H1 (cell line): ENCODE results near the gene NLK. TPM values are rescaled to one million over a fixed set of nuclear protein-coding genes. Genes with fewer than 3 reads are reported as not detected.

Experiments
- RNF2 ChIP-seq: fragments of 200-900, 300-1000 bp; sonication (generic); IDR thresholded peaks from 2 replicates; pipeline ENCODE4 v1.7.1; 2016; ENCODE audit warnings: borderline replicate concordance, low read depth, mild to moderate bottlenecking, antibody characterized with exemption, low read length; ENCODE audit not compliant: poor library complexity, severe bottlenecking; ENCODE audit errors: missing control alignments
- polyA plus RNA-seq, 7 experiments: library from polyadenylated mRNA; depleted of rRNA in 3 of 7; stranded (reverse) in 5 of 7; unstranded in 2 of 7; fragments of >200 nt in 5 of 7; fragments of 200-250 nt in 2 of 7; gene quantifications; 1 replicate in 5 of 7; 2 replicates in 1 of 7; 4 replicates in 1 of 7; pipeline versions ENCODE4 v1.2.1 to v1.2.3, GENCODE V29; 2011 to 2013; ENCODE audit warnings: missing spikeins in 2 of 7, mixed read lengths in 2 of 7
- total RNA-seq: library from RNA; stranded (reverse); fragmentation: NEBNext Ultra II Directional; extraction: Animal tissue kit (Norgen Biotek cat#: 25700); gene quantifications from 2 replicates; pipeline ENCODE4 v1.2.1, GENCODE V29; 2021

Gene NLK
- total and polyA plus RNA-seq, 2 of the 8 experiments (the other 6 are each of a cell fraction or from before 2014, with no cell fraction given) = 30.8 to 49.9 TPM

DNA sequence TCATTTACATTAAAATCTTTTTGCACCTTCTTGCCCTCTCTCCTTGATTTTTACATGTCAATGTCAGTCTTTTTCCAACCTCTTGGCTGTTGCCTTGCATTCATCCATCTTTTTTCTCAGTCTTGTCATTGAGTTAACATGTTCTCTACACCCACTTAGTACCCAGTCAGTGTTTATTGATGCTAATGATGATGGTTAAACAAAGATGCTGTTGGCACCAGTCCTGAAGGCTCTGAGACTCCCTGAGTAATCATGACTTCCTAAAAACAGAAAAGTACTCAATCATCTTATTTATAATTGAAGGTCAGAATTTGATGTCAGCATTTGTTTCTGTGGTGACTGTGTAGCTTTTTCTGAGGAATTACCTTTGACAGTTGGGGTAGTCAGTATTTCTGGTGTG, 104.5 kb downstream of the NLK start (continued):
- TF ChIP-seq RNF2 = no peak
